Mucosa of rectum (tissue), 2 donors: ENCODE data around the gene SECISBP2.

Experiments
- H3K27ac ChIP-seq, 2 donors: one replicate each; pipeline ENCODE4 v1.7.0; 2013; ENCODE audit warnings: inconsistent platforms in 2 of 2, low read depth in 2 of 2, low read length in 2 of 2
- H3K27me3 ChIP-seq, 2 donors: one replicate each; pipeline ENCODE4 v1.7.0; 2013; ENCODE audit warnings: low read length in 2 of 2; ENCODE audit not compliant: control insufficient read depth in 2 of 2, insufficient read depth in 2 of 2
- H3K36me3 ChIP-seq, 2 donors: one replicate each; pipeline ENCODE4 v1.7.0; 2013; ENCODE audit warnings: low read length in 2 of 2; ENCODE audit not compliant: control insufficient read depth in 2 of 2, insufficient read depth in 2 of 2
- H3K4me1 ChIP-seq, 2 donors: one replicate each; pipeline ENCODE4 v1.7.0; 2013; ENCODE audit warnings: low read length in 2 of 2, mild to moderate bottlenecking in 1 of 2; ENCODE audit not compliant: control insufficient read depth in 2 of 2, insufficient read depth in 2 of 2
- H3K4me3 ChIP-seq, 2 donors: one replicate each; pipeline ENCODE4 v1.7.0; 2013; ENCODE audit warnings: low read length in 2 of 2
- H3K9ac ChIP-seq, 2 donors: one replicate each; pipeline ENCODE4 v1.7.0; 2013; ENCODE audit warnings: low read length in 2 of 2, low read depth in 1 of 2, mild to moderate bottlenecking in 1 of 2
- H3K9me3 ChIP-seq, 2 donors: one replicate each; pipeline ENCODE4 v1.7.0; 2013; ENCODE audit warnings: low read length in 2 of 2; ENCODE audit not compliant: control insufficient read depth in 2 of 2
- donor health status: healthy.
- donor health status: Normal muscosa, but diverticular disease.

SECISBP2 gene

GRCh38 chr9:89400403-89401116, 82.3 kb downstream of the SECISBP2 start:
- Histone ChIP-seq H3K9ac (peak overlapping the region in 1 of 2 donors; percentile 19), H3K4me3 (no peak overlapping the region), H3K9me3 (no peaks in the 10 kb centered on the region), H3K27me3 (no peaks in the 10 kb centered on the region), H3K36me3 (peaks cover 12 to 44% of the 10 kb centered on the region in 2 donors), H3K27ac (peak overlapping the region; percentile 12 to 52), H3K4me1 (no peaks in the 10 kb centered on the region)

- Histone ChIP-seq H3K9ac (no peak overlapping the region), H3K36me3 (peaks cover 0 to 23% of the 10 kb centered on the region in 2 donors), H3K4me1 (peaks cover 0 to 11% of the 10 kb centered on the region in 2 donors), H3K27ac (no peak overlapping the region), H3K27me3 (no peaks in the 10 kb centered on the region), H3K9me3 (no peaks in the 10 kb centered on the region), H3K4me3 (no peak overlapping the region)
Measured at GRCh38 chr9:89402695-89403427, 84.6 kb downstream of the SECISBP2 start.

GRCh38 chr9:89404074-89404473, 85.8 kb downstream of the SECISBP2 start:
- Histone ChIP-seq H3K27ac (no peak overlapping the region), H3K4me3 (no peak overlapping the region), H3K4me1 (peaks cover 5 to 18% of the 10 kb centered on the region in 2 donors)

GRCh38 chr9:89405826-89406225, 87.5 kb downstream of the SECISBP2 start:
- peak overlapping the region in 1 of 2 donors; percentile 3 for H3K9ac ChIP-seq
- H3K4me1 ChIP-seq, result peaks cover 5 to 26% of the 10 kb centered on the region in 2 donors
- H3K27me3 ChIP-seq, result no peaks in the 10 kb centered on the region
- no peaks in the 10 kb centered on the region for H3K9me3 ChIP-seq
- H3K4me3 ChIP-seq, result peak overlapping the region in 1 of 2 donors; percentile 53
- peaks cover 0 to 11% of the 10 kb centered on the region in 2 donors for H3K36me3 ChIP-seq
- peak overlapping the region; percentile 34 to 71 for H3K27ac ChIP-seq

More at GRCh38 chr9:89404074-89404473, 85.8 kb downstream of the SECISBP2 start:
- Histone ChIP-seq H3K27me3 (no peaks in the 10 kb centered on the region), H3K9me3 (no peaks in the 10 kb centered on the region), H3K9ac (no peak overlapping the region), H3K36me3 (peaks cover 0 to 11% of the 10 kb centered on the region in 2 donors)

GRCh38 chr9:89407070-89407469, 88.8 kb downstream of the SECISBP2 start:
- H3K9me3 ChIP-seq, result no peaks in the 10 kb centered on the region
- no peak overlapping the region for H3K4me3 ChIP-seq
- no peak overlapping the region for H3K9ac ChIP-seq
- H3K4me1 ChIP-seq, result peaks cover 5 to 26% of the 10 kb centered on the region in 2 donors
- peaks cover 0 to 7% of the 10 kb centered on the region in 2 donors for H3K36me3 ChIP-seq
- H3K27me3 ChIP-seq, result no peaks in the 10 kb centered on the region
- H3K27ac ChIP-seq, result peak overlapping the region; percentile 34 to 71

- H3K9me3 ChIP-seq, result no peaks in the 10 kb centered on the region
- H3K9ac ChIP-seq, result no peak overlapping the region
- H3K4me1 ChIP-seq, result peaks cover 5 to 26% of the 10 kb centered on the region in 2 donors
- H3K4me3 ChIP-seq, result no peak overlapping the region
- H3K36me3 ChIP-seq, result peaks cover 0 to 5% of the 10 kb centered on the region in 2 donors
- H3K27me3 ChIP-seq, result no peaks in the 10 kb centered on the region
- H3K27ac ChIP-seq, result peak overlapping the region in 1 of 2 donors; percentile 61
Measured at GRCh38 chr9:89408628-89409101, 90.4 kb downstream of the SECISBP2 start.
